ENCODE results near the gene OPA3. TPM values are rescaled to one million over a fixed set of nuclear protein-coding genes. Genes with fewer than 3 reads are reported as not detected.

OPA3 gene
- total and polyA plus RNA-seq, 2 donors (not counting 1 experiment from before 2014, with no cell fraction given): 7.3 to 11.2 TPM

- Histone ChIP-seq H3K9me3 (ENCODE audit: control extremely low read depth in 1 of 3, control insufficient read depth in 2 of 3, insufficient read depth in 1 of 3, low read length in 2 of 3) (no peaks in the 10 kb centered on the region), H3K27me3 (replicated peaks in 1 of 4; ENCODE audit: control extremely low read depth in 1 of 4, control insufficient read depth in 3 of 4, insufficient read depth in 4 of 4, low read length in 3 of 4) (no peaks in the 10 kb centered on the region), H3K79me2 (ENCODE audit: control insufficient read depth, insufficient read depth, low read length) (peaks cover 45% of the 10 kb centered on the region), H4K20me1 (ENCODE audit: control insufficient read depth, insufficient read depth, low read length, poor library complexity, severe bottlenecking) (no peaks in the 10 kb centered on the region), H3K9ac (ENCODE audit: low read length) (no peak overlapping the region), H3K36me3 (replicated peaks in 1 of 2; ENCODE audit: control extremely low read depth in 1 of 2, control insufficient read depth in 1 of 2, extremely low read depth in 1 of 2, insufficient read depth in 2 of 2, low read length in 1 of 2) (peaks cover 0 to 2% of the 10 kb centered on the region in 2 experiments), H3K4me2 (replicated peaks; ENCODE audit: low read depth, low read length, poor library complexity, severe bottlenecking) (no peak overlapping the region), H3K4me3 (ENCODE audit: control extremely low read depth in 1 of 5, extremely low read depth in 1 of 5, insufficient read depth in 1 of 5, low read depth in 2 of 5, low read length in 4 of 5) (no peak overlapping the region), H2AFZ (ENCODE audit: insufficient read depth, low read depth, low read length, poor library complexity, severe bottlenecking) (no peak overlapping the region), H3K27ac (ENCODE audit: low read length in 2 of 2) (no peak overlapping the region), H3K4me1 (ENCODE audit: control insufficient read depth in 2 of 2, insufficient read depth in 2 of 2, low read length in 2 of 2) (peaks cover 0 to 6% of the 10 kb centered on the region in 2 donors)
- ChIA-PET POLR2A (no interaction called here), CTCF (interaction anchor here (0.7 kb wide), 1 partner anchor 84 kb away, joined by 3 read pairs; no protein-coding TSS in a partner anchor)
- intact Hi-C loops (cut with micrococcal nuclease): no loop called here
- Mint-ChIP-seq H3K9me3 (ENCODE audit: insufficient read depth) (no peaks in the 10 kb centered on the region), H3K27ac (no peak overlapping the region), H3K27me3 (no peaks in the 10 kb centered on the region), H3K4me3 (no peak overlapping the region), H3K4me1 (peaks cover 9% of the 10 kb centered on the region)
- TF ChIP-seq EZH2 (IDR thresholded peaks at IDR 0.05; ENCODE audit: borderline replicate concordance, insufficient read depth, low read depth, low read length, poor library complexity, severe bottlenecking): no peak
- peak; percentile 79 for TF ChIP-seq CTCF (IDR thresholded peaks at IDR 0.05)
- ATAC-seq (ENCODE audit: low read depth) (peak; percentile 24), DNase-seq (peak; percentile 55)
- WGBS (ENCODE audit: insufficient coverage): 65% methylated on average over 12 of the region's 15 CpGs
These were observed 14.8 kb downstream of the OPA3 start for GRCh38 chr19:45569619-45570421.

GRCh38 chr19:45568732-45569131 lies 15.9 kb downstream of the OPA3 start:
- Histone ChIP-seq H2AFZ (ENCODE audit: insufficient read depth, low read depth, low read length, poor library complexity, severe bottlenecking) (no peak overlapping the region), H3K79me2 (ENCODE audit: control insufficient read depth, insufficient read depth, low read length) (peaks cover 44% of the 10 kb centered on the region), H3K9me3 (ENCODE audit: control extremely low read depth in 1 of 3, control insufficient read depth in 2 of 3, insufficient read depth in 1 of 3, low read length in 2 of 3) (no peaks in the 10 kb centered on the region), H3K27ac (ENCODE audit: low read length in 2 of 2) (no peak overlapping the region), H3K4me2 (replicated peaks; ENCODE audit: low read depth, low read length, poor library complexity, severe bottlenecking) (no peak overlapping the region), H3K4me3 (ENCODE audit: control extremely low read depth in 1 of 5, extremely low read depth in 1 of 5, insufficient read depth in 1 of 5, low read depth in 2 of 5, low read length in 4 of 5) (no peak overlapping the region), H3K9ac (ENCODE audit: low read length) (no peak overlapping the region), H4K20me1 (ENCODE audit: control insufficient read depth, insufficient read depth, low read length, poor library complexity, severe bottlenecking) (no peaks in the 10 kb centered on the region), H3K36me3 (replicated peaks in 1 of 2; ENCODE audit: control extremely low read depth in 1 of 2, control insufficient read depth in 1 of 2, extremely low read depth in 1 of 2, insufficient read depth in 2 of 2, low read length in 1 of 2) (peaks cover 0 to 2% of the 10 kb centered on the region in 2 experiments), H3K27me3 (replicated peaks in 1 of 4; ENCODE audit: control extremely low read depth in 1 of 4, control insufficient read depth in 3 of 4, insufficient read depth in 4 of 4, low read length in 3 of 4) (no peaks in the 10 kb centered on the region), H3K4me1 (ENCODE audit: control insufficient read depth in 2 of 2, insufficient read depth in 2 of 2, low read length in 2 of 2) (peaks cover 0 to 17% of the 10 kb centered on the region in 2 donors)
- CTCF ChIA-PET: interaction anchor here (1.4 kb wide), 1 partner anchor 10 kb away, joined by 5 read pairs; no protein-coding TSS in a partner anchor
- intact Hi-C loops (cut with micrococcal nuclease): no loop called here
- Mint-ChIP-seq H3K9me3 (ENCODE audit: insufficient read depth) (no peaks in the 10 kb centered on the region), H3K4me1 (peaks cover 18% of the 10 kb centered on the region), H3K27me3 (no peaks in the 10 kb centered on the region), H3K27ac (no peak overlapping the region), H3K4me3 (no peak overlapping the region)
- ATAC-seq (ENCODE audit: low read depth) (no peak), DNase-seq (no peak)
- TF ChIP-seq EZH2 (IDR thresholded peaks at IDR 0.05; ENCODE audit: borderline replicate concordance, insufficient read depth, low read depth, low read length, poor library complexity, severe bottlenecking) (no peak), CTCF (IDR thresholded peaks at IDR 0.05) (no peak)
- POLR2A ChIA-PET: no interaction called here
- WGBS (ENCODE audit: insufficient coverage): 93% methylated on average over 3 of the region's 3 CpGs

Data from B cell (primary cell).